ENCODE measurements around the gene RRP7A.
"Not testable (repeated sequence)": the region's sequence is repeated elsewhere in the genome, so short reads cannot be mapped to it uniquely, and the experiment has no call there.

Gene RRP7A

GRCh38 chr22:42547562-42547961 lies 28.0 kb upstream of the RRP7A start:
- TF ChIP-seq, protein P1, sequence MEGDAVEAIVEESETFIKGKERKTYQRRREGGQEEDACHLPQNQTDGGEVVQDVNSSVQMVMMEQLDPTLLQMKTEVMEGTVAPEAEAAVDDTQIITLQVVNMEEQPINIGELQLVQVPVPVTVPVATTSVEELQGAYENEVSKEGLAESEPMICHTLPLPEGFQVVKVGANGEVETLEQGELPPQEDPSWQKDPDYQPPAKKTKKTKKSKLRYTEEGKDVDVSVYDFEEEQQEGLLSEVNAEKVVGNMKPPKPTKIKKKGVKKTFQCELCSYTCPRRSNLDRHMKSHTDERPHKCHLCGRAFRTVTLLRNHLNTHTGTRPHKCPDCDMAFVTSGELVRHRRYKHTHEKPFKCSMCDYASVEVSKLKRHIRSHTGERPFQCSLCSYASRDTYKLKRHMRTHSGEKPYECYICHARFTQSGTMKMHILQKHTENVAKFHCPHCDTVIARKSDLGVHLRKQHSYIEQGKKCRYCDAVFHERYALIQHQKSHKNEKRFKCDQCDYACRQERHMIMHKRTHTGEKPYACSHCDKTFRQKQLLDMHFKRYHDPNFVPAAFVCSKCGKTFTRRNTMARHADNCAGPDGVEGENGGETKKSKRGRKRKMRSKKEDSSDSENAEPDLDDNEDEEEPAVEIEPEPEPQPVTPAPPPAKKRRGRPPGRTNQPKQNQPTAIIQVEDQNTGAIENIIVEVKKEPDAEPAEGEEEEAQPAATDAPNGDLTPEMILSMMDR (IDR thresholded peaks at IDR 0.05; ENCODE audit: low read length, missing control alignments), result no peak
- no peak for DNase-seq (ENCODE audit: low read depth)

DNA sequence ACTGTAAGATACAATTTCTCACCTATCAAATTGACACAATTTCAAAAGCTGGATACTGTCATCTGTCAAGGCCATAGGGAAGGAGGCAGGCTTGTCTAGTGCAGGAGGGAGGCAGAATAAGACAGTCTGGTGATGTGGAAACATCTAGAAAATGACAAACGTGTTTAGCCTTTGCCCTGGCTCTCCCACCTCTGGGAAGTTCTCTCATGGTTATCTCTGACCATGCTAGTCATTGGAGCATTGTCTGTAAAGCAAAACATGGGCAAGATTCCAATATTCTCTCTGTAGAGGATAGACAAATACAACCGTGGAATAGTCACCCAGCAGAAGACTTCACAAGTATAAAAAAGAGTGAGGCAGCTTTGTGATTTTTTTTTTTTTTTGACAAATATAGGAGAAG lies 25.1 kb upstream of the RRP7A start:
- no peak overlapping the region for H3K4me3 ChIP-seq (replicated peaks; ENCODE audit: low read depth, low read length)
- DNase-seq (ENCODE audit: low read depth), result peak; percentile 91
- TF ChIP-seq, protein P1 (IDR thresholded peaks at IDR 0.05; ENCODE audit: low read length, missing control alignments), result no peak

More at GRCh38 chr22:42547562-42547961, 28.0 kb upstream of the RRP7A start:
- H3K4me3 ChIP-seq (replicated peaks; ENCODE audit: low read depth, low read length), result no peak overlapping the region

DNA sequence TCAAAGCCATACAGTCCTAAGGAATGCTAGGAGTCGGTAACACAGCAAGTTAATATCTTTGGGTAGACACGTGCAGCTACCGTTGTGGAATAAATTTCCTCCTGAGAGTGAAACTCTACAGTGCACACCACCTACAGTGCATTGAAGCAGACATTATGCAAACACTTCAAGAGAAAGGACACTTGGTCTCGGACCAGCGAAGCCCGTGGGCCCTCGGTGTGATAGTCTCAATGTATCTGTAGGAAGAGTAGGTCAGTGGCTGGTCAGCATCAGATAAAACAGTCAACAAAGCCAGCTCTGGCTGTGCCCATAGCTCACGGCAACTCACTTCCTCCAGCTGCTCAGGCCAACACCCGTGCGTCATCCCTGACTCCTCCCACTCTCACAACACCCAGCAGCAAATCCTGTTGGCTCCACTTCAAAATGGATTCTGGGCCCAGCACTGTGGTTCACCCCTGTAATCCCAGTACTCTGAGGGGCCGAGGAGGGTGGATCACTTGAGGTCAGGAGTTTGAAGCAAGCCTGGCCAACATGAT lies 19.7 kb upstream of the RRP7A start:
- peak; percentile 81 for DNase-seq (ENCODE audit: low read depth)
- not testable (repeated sequence) for H3K4me3 ChIP-seq (replicated peaks; ENCODE audit: low read depth, low read length)

DNA sequence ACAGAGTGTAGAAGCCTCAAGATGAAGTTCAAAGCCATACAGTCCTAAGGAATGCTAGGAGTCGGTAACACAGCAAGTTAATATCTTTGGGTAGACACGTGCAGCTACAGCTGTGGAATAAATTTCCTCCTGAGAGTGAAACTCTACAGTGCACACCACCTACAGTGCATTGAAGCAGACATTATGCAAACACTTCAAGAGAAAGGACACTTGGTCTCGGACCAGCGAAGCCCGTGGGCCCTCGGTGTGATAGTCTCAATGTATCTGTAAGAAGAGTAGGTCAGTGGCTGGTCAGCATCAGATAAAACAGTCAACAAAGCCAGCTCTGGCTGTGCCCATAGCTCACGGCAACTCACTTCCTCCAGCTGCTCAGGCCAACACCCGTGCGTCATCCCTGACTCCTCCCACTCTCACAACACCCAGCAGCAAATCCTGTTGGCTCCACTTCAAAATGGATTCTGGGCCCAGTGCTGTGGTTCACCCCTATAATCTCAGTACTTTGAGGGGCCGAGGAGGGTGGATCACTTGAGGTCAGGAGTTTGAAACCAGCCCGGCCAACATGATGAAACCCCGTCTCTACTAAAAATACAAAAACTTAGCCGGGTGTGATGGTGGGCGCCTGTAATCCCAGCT lies 17.7 kb upstream of the RRP7A start:
- peak; percentile 29 for DNase-seq (ENCODE audit: low read depth)
- not testable (repeated sequence) for H3K4me3 ChIP-seq (replicated peaks; ENCODE audit: low read depth, low read length)

DNA sequence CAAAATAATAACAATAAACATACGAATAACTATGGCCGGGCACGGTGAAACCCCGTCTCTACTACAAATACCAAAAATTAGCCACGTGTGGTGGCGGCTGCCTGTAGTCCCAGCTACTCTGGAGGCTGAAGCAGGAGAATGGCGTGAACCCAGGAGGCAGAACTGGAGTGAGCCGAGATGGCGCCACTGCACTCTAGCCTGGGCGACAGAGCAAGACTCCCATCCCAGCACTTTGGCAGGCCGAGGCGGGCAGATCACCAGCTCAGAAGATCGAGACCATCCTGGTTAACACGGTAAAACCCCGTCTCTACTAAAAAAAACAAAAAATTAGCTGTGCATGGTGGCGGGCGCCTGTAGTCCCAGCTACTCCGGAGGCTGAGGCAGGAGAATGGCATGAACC lies 17.0 kb upstream of the RRP7A start:
- DNase-seq (ENCODE audit: low read depth); H3K4me3 ChIP-seq (replicated peaks; ENCODE audit: low read depth, low read length): not testable (repeated sequence)

DNA sequence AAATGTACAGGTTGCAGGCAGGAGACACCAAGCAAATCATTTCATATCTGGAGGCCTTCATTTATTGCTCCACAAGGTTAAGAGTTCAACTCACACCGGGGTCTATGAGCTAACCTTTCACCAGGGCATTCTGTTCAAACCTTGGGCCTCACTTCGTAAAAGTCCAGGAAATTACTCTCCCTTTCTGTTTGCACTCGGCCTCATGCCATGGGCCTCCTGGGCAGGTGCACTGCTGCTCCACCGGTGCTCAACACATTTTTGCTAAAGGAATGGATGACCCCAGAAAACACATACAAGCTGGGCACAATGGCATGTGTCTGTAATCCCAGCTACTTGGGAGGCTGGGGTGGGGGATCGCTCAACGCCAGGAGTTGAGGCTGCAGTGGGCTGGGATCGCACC lies 16.6 kb upstream of the RRP7A start:
- H3K4me3 ChIP-seq (replicated peaks; ENCODE audit: low read depth, low read length), result no peak overlapping the region
- no peak for DNase-seq (ENCODE audit: low read depth)
- TF ChIP-seq, protein P1 (IDR thresholded peaks at IDR 0.05; ENCODE audit: low read length, missing control alignments), result no peak

GRCh38 chr22:42535082-42535731 lies 15.6 kb upstream of the RRP7A start:
- H3K4me3 ChIP-seq (replicated peaks; ENCODE audit: low read depth, low read length); DNase-seq (ENCODE audit: low read depth): not testable (repeated sequence)

DNA sequence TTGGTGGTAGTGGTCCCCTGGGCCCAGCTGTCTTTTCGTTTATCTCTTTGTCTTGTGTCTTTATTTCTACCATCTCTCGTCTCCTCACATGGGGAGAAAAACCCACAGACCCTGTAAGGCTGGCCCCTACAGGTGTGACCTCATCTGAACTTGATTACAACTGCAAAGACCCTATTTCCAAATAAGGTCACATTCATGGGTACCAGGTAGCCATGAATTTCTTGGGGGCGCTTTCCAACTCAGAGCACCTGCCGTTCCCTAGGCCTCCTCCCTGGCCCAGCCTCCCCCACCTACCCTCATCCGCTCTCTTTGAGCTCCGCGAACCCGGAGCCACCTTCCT lies 14.0 kb upstream of the RRP7A start:
- TF ChIP-seq, protein P1 (IDR thresholded peaks at IDR 0.05; ENCODE audit: low read length, missing control alignments), result no peak
- H3K4me3 ChIP-seq (replicated peaks; ENCODE audit: low read depth, low read length), result no peak overlapping the region
- DNase-seq (ENCODE audit: low read depth), result no peak

DNA sequence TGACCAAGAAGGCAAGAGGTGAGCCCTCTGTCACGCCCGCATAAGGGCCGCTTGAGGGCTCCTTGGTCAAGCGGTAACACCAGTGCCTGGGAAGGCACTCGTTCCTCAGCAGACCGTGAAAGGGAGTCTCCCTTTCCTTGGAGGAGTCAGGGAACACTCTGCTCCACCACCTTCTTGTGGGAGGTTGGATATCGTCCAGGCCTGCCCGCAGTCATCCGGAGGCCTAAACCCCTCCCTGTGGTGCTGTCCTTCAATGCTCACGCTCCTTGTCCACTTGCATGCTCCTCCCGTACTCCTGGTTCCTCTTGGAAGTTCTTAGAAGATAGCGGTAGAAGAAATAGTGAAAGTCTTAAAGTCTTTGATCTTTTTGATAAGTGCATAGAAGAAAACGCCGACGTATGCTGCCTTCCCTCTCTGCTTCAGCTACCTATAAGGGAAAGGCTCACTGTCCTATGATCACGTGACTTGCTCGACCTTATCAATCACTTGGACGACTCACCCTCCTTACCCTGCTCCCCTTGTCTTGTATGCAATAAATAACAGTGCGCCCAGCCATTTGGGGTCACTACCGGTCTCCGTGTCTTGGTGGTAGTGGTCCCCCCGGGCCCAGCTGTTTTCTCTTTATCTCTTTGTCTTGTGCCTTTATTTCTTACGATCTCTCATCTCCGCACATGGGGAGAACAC lies 11.9 kb upstream of the RRP7A start:
- not testable (repeated sequence) for H3K4me3 ChIP-seq (replicated peaks; ENCODE audit: low read depth, low read length)
- DNase-seq (ENCODE audit: low read depth), result peak; percentile 65

DNA sequence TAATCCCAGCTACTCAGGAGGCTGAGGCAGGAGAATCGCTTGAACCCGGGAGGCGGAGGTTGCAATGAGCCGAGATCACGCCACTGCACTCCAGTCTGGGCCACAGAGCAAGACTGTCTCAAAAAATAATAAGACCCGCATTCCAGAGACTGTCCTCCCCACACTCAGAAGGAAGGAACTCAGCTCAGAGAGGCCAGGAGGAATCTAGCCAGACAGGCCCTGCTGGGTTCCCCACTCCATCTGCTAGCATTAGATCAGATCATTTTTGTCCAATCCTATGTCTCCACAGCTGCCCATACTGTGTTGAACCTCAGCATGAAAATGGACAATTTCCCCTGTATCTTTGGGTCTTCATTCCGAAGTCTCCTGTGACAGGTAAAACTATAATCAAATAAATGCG lies 9.8 kb upstream of the RRP7A start:
- not testable (repeated sequence) for DNase-seq (ENCODE audit: low read depth); H3K4me3 ChIP-seq (replicated peaks; ENCODE audit: low read depth, low read length)
